ENCODE data around the gene EEF2K. TPM values are rescaled to one million over a fixed set of nuclear protein-coding genes. Genes with fewer than 3 reads are reported as not detected.

The EEF2K gene
- polyA plus RNA-seq, 2 of the 4 experiments (the other 2 are of a cell fraction): 8.2 to 9.4 TPM

DNA sequence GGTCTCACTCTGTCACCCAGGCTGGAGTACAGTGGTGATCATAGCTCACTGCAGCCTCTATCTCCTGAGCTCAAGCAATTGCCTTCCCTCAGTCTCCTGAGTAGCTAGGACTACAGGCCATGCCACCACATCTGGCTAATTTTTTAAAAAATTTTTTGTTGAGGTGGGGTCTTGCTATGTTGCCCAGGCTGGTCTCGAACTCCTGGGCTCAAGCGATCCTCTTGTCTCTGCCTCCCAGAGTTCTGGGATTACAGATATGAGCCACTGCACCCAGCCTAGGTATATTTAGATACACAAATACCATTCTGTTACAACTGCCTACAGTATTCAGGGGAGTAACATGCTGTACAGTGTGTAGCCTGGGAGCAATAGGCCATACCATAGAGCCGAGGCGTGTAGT lies 105.4 kb downstream of the EEF2K start:
- WGBS (ENCODE audit: missing lambda C conversion rate): 95% methylated on average over 4 of the region's 4 CpGs
- ATAC-seq (no peak), FAIRE-seq (no peak), DNase-seq (ENCODE audit: low read depth in 1 of 2, low spot score in 1 of 2) (no peak)
- no peak overlapping the region for H3K27ac ChIP-seq
- no peak overlapping the region for H3K4me3 ChIP-seq
- TF ChIP-seq MAFK (IDR thresholded peaks at IDR 0.05; ENCODE audit: partially characterized antibody) (no peak), USF2 (IDR thresholded peaks at IDR 0.05) (no peak), NFE2L2 (conservative IDR thresholded peaks at IDR 0.05; ENCODE audit: low read length) (no peak), EP300 (IDR thresholded peaks at IDR 0.05) (no peak), RCOR1 (IDR thresholded peaks at IDR 0.05; ENCODE audit: low read depth, low read length) (no peak)
- TF ChIP-seq, protein P1, sequence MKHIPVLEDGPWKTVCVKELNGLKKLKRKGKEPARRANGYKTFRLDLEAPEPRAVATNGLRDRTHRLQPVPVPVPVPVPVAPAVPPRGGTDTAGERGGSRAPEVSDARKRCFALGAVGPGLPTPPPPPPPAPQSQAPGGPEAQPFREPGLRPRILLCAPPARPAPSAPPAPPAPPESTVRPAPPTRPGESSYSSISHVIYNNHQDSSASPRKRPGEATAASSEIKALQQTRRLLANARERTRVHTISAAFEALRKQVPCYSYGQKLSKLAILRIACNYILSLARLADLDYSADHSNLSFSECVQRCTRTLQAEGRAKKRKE (CRISPR knock-in tag; IDR thresholded peaks at IDR 0.05; ENCODE audit: low read depth): no peak
- H3K9me3 ChIP-seq: no peaks in the 10 kb centered on the region
- CTCF ChIA-PET: interaction anchor here (0.6 to 16.3 kb wide), 4 partner anchors 11 to 1127 kb away, joined by 3 to 160 read pairs (median 22); no protein-coding TSS in a partner anchor
- no peak overlapping the region for H3K4me2 ChIP-seq
- H3K4me1 ChIP-seq: no peaks in the 10 kb centered on the region
- POLR2A ChIA-PET: no interaction called here

DNA sequence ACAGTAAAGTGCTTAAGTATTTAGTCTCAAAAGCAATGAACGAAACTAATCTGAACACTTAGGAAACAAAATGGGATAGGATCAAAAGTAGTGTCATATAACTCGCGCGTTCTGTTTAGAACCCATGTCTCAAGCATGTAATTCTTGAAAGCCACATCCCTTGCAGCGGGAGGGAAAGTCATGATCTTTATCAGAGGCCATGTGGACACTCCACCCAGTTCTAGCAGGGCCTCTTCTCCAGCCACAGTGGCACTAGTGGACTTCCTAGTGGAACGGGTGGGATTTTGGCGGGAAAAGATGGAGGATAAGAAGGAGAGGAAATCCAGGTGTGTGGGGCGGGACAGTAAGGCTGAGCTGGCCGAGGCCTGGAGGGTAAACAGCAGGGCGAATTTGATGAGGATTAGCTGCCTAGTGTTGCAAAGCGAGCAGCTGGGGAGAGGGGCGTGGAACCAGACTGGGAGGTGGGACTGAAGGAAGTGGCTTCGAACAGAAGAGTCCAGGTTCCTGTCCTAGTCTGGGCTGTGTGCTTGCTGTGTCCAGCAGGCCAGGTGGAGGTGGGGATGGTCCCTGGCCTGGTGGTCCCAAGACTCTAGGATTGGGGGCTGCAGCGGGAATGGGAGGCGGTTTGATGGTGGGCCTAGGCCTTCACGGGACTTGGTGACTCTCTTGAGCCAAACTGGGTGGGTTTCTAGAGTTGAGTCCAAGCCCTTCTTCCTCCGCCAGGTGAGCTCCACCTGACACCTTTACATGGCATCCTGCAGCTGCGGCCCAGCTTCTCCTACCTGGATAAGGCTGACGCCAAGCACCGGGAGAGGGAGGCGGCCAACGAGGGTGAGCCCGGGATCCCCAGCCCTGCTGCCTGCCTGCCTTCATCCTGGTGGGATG lies 107.1 kb downstream of the EEF2K start:
- DNase-seq (ENCODE audit: low read depth in 1 of 2, low spot score in 1 of 2) (no peak), ATAC-seq (no peak), FAIRE-seq (no peak)
- H3K4me1 ChIP-seq: no peaks in the 10 kb centered on the region
- no peak overlapping the region for H3K27ac ChIP-seq
- ChIA-PET CTCF (interaction anchor here (1.3 to 6.0 kb wide), 2 partner anchors 12 to 26 kb away, joined by 3 to 42 read pairs; no protein-coding TSS in a partner anchor), POLR2A (no interaction called here)
- no peak overlapping the region for H3K4me3 ChIP-seq
- WGBS (ENCODE audit: missing lambda C conversion rate): 94% methylated on average over 23 of the region's 23 CpGs
- no peaks in the 10 kb centered on the region for H3K9me3 ChIP-seq
- H3K4me2 ChIP-seq: no peak overlapping the region
- TF ChIP-seq EP300 (IDR thresholded peaks at IDR 0.05) (no peak), FOSL2 (IDR thresholded peaks at IDR 0.05) (no peak), FOSL2 (CRISPR knock-in tag; IDR thresholded peaks at IDR 0.05) (no peak), MYC (IDR thresholded peaks at IDR 0.05; ENCODE audit: borderline replicate concordance, low read length) (no peak), KDM5A (IDR thresholded peaks at IDR 0.05) (no peak), USF2 (IDR thresholded peaks at IDR 0.05) (no peak), HOXB13 (CRISPR knock-in tag; IDR thresholded peaks at IDR 0.05; ENCODE audit: low read depth) (no peak), ZFP36 (IDR thresholded peaks at IDR 0.05; ENCODE audit: borderline replicate concordance, partially characterized antibody) (no peak), RAD21 (conservative IDR thresholded peaks at IDR 0.05 in 1 of 2, IDR thresholded peaks at IDR 0.05 in 1 of 2) (no peak), CTCF (IDR thresholded peaks at IDR 0.05) (no peak)
- TF ChIP-seq, protein P1 (CRISPR knock-in tag; IDR thresholded peaks at IDR 0.05; ENCODE audit: low read depth): no peak
